Cardiac muscle cell (in vitro differentiated cells and primary cell): Measurements from ENCODE around the gene ZSCAN10. TPM values are rescaled to one million over a fixed set of nuclear protein-coding genes. Genes with fewer than 3 reads are reported as not detected.

Source experiments
- DNase-seq, 2 donors: peaks; one replicate each; pipeline versions ENCODE4 v3.0.0 to v3.0.0-alpha.2; 2010 to 2017; ENCODE audit warnings: low read depth in 1 of 2, low spot score in 1 of 2
- H3K27ac ChIP-seq: fragments of 200-600 bp; sonication (generic); 2 replicates; pipeline ENCODE4 v1.5.1; 2016
- H3K27me3 ChIP-seq: fragments of 200-600 bp; sonication (generic); 2 replicates; pipeline ENCODE4 v1.6.0; 2016; ENCODE audit warnings: control low read depth
- H3K36me3 ChIP-seq: fragments of 200-600 bp; sonication (generic); 2 replicates; pipeline ENCODE4 v1.5.1; 2016; ENCODE audit warnings: control low read depth
- H3K4me1 ChIP-seq: fragments of 200-600 bp; sonication (generic); 2 replicates; pipeline ENCODE4 v1.8.1; 2017; ENCODE audit warnings: low read depth, mild to moderate bottlenecking, mixed run types
- H3K4me3 ChIP-seq: fragments of 200-600 bp; sonication (generic); 2 replicates; pipeline ENCODE4 v1.5.1; 2016; ENCODE audit warnings: mild to moderate bottlenecking
- H3K9me3 ChIP-seq: fragments of 200-600 bp; sonication (generic); 2 replicates; pipeline ENCODE4 v1.5.1; 2017; ENCODE audit warnings: low read depth, mild to moderate bottlenecking, control low read depth
- polyA plus RNA-seq: library from polyadenylated mRNA; unstranded; fragments of >200 nt; fragmentation: Nextera tagmentation; extraction: Ambion mirVana; gene quantifications from 2 replicates; pipeline ENCODE4 v1.2.1, GENCODE V29; 2016
- total RNA-seq: library from RNA; depleted of rRNA; stranded (reverse); fragments of >200 nt; gene quantifications from 2 replicates; pipeline ENCODE4 v1.2.3, GENCODE V29; 2016
- TF ChIP-seq, protein P1 (sequence below): IDR thresholded peaks from 2 replicates; pipeline ENCODE4 v1.5.1; 2012; ENCODE audit warnings: low read depth, mild to moderate bottlenecking, low read length

ZSCAN10 gene
- total and polyA plus RNA-seq, 2 experiments from 2014 or later, result 0.42 TPM; not detected in 1

DNA sequence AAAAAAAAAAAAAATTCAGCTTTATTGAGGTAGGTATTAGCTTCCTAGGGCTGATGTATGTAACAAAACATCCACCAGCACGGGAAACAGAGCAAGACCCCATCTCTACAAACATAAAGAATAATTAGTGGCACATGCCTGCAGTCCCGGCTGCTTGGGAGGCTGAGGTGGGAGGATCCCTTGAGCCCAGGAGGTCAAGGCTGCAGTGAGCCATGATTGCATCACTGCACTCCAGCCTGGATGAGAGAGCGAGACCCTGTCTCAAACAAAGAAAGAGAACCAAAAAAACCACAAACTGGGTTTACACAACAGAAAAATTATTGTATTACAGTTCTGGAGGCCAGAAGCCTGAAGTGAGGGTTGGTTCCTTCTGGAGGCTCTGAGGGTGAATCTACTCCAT is 56.7 kb downstream of the ZSCAN10 start:
- H3K4me3 ChIP-seq, result no peak overlapping the region
- TF ChIP-seq, protein P1, sequence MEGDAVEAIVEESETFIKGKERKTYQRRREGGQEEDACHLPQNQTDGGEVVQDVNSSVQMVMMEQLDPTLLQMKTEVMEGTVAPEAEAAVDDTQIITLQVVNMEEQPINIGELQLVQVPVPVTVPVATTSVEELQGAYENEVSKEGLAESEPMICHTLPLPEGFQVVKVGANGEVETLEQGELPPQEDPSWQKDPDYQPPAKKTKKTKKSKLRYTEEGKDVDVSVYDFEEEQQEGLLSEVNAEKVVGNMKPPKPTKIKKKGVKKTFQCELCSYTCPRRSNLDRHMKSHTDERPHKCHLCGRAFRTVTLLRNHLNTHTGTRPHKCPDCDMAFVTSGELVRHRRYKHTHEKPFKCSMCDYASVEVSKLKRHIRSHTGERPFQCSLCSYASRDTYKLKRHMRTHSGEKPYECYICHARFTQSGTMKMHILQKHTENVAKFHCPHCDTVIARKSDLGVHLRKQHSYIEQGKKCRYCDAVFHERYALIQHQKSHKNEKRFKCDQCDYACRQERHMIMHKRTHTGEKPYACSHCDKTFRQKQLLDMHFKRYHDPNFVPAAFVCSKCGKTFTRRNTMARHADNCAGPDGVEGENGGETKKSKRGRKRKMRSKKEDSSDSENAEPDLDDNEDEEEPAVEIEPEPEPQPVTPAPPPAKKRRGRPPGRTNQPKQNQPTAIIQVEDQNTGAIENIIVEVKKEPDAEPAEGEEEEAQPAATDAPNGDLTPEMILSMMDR, result no peak
- no peak overlapping the region for H3K27ac ChIP-seq
- DNase-seq, result no peak
- no peaks in the 10 kb centered on the region for H3K36me3 ChIP-seq
- H3K27me3 ChIP-seq, result peaks cover 85% of the 10 kb centered on the region
- H3K4me1 ChIP-seq, result no peaks in the 10 kb centered on the region
- H3K9me3 ChIP-seq, result no peaks in the 10 kb centered on the region

DNA sequence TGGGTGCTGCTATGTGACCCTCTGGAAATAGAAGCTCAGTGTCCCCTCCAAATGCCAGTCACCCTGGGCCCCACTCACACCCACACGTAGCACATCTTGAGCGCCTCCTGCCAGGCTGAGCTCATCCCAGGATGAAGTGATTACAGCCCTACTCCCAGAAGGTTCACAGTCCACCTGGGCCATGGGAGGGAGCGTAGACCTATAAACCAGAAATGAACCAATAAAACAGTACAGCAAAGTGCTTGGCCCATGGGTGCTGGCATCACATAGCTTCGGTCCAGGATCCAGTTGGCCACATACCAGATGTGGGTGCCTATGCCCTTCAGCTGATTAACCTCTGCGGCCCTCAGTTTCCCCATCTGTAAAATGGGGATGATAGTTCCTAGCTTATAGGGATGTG is 60.2 kb downstream of the ZSCAN10 start:
- Histone ChIP-seq H3K27me3 (peaks cover 85% of the 10 kb centered on the region), H3K36me3 (no peaks in the 10 kb centered on the region), H3K27ac (no peak overlapping the region), H3K4me3 (no peak overlapping the region), H3K4me1 (no peaks in the 10 kb centered on the region), H3K9me3 (no peaks in the 10 kb centered on the region)
- TF ChIP-seq, protein P1, result no peak
- no peak for DNase-seq

Other genes with a start within 250 kb of the ZSCAN10 start
- gene PRSS22, start 241.1 kb downstream of the ZSCAN10 start, total RNA-seq, result not detected in 2 replicates
- gene PRSS22, start 241.1 kb downstream of the ZSCAN10 start, polyA plus RNA-seq, result not detected in 2 replicates
- 134 and 148 TPM in 2 replicates for gene FLYWCH2, start 216.1 kb downstream of the ZSCAN10 start, total RNA-seq
- gene FLYWCH2, start 216.1 kb downstream of the ZSCAN10 start, polyA plus RNA-seq, result 59.2 and 66.1 TPM in 2 replicates
- 33.2 and 58.7 TPM in 2 replicates for gene FLYWCH1, start 187.4 kb downstream of the ZSCAN10 start, total RNA-seq
- 34.7 and 41.1 TPM in 2 replicates for gene FLYWCH1, start 187.4 kb downstream of the ZSCAN10 start, polyA plus RNA-seq
- gene KREMEN2, start 135.0 kb downstream of the ZSCAN10 start, total RNA-seq, result 2.6 and 3.9 TPM in 2 replicates
- 1.3 and 2.5 TPM in 2 replicates for gene KREMEN2, start 135.0 kb downstream of the ZSCAN10 start, polyA plus RNA-seq
- 3.1 and 9.9 TPM in 2 replicates for gene PAQR4, start 129.9 kb downstream of the ZSCAN10 start, total RNA-seq
- 3.9 and 11.0 TPM in 2 replicates for gene PAQR4, start 129.9 kb downstream of the ZSCAN10 start, polyA plus RNA-seq
- gene PKMYT1, start 118.8 kb downstream of the ZSCAN10 start, total RNA-seq, result 26.2 and 28.1 TPM in 2 replicates
- 30.6 and 36.8 TPM in 2 replicates for gene PKMYT1, start 118.8 kb downstream of the ZSCAN10 start, polyA plus RNA-seq
- gene CLDN9, start 86.4 kb downstream of the ZSCAN10 start, total RNA-seq, result 3.2 and 6.3 TPM in 2 replicates
- 8.4 and 8.5 TPM in 2 replicates for gene CLDN9, start 86.4 kb downstream of the ZSCAN10 start, polyA plus RNA-seq
- gene CLDN6, start 81.1 kb downstream of the ZSCAN10 start, total RNA-seq, result 148 and 210 TPM in 2 replicates
- 244 and 344 TPM in 2 replicates for gene CLDN6, start 81.1 kb downstream of the ZSCAN10 start, polyA plus RNA-seq
- 115 and 122 TPM in 2 replicates for gene TNFRSF12A, start 78.9 kb downstream of the ZSCAN10 start, total RNA-seq
- 106 and 142 TPM in 2 replicates for gene TNFRSF12A, start 78.9 kb downstream of the ZSCAN10 start, polyA plus RNA-seq
- gene HCFC1R1, start 75.4 kb downstream of the ZSCAN10 start, total RNA-seq, result 48.3 and 50.8 TPM in 2 replicates
- gene HCFC1R1, start 75.4 kb downstream of the ZSCAN10 start, polyA plus RNA-seq, result 109 and 140 TPM in 2 replicates
- gene THOC6, start 75.3 kb downstream of the ZSCAN10 start, total RNA-seq, result 34.8 and 36.9 TPM in 2 replicates
- gene THOC6, start 75.3 kb downstream of the ZSCAN10 start, polyA plus RNA-seq, result 61.3 and 65.7 TPM in 2 replicates
- gene BICDL2, start 62.4 kb downstream of the ZSCAN10 start, total RNA-seq, result not detected in 2 replicates
- 0.19 TPM in 1 of 2 replicates, not detected in the other for gene BICDL2, start 62.4 kb downstream of the ZSCAN10 start, polyA plus RNA-seq
- gene MMP25, start 52.7 kb downstream of the ZSCAN10 start, total RNA-seq, result 0.03 TPM in 1 of 2 replicates, not detected in the other
- 4.3 and 5.8 TPM in 2 replicates for gene MMP25, start 52.7 kb downstream of the ZSCAN10 start, polyA plus RNA-seq
- gene IL32, start 33.7 kb downstream of the ZSCAN10 start, total RNA-seq, result 0.66 TPM in 1 of 2 replicates, not detected in the other
- gene IL32, start 33.7 kb downstream of the ZSCAN10 start, polyA plus RNA-seq, result 0.35 TPM in 1 of 2 replicates, not detected in the other
- 26.7 and 37.3 TPM in 2 replicates for gene ZNF205, start 13.3 kb upstream of the ZSCAN10 start, total RNA-seq
- 13.2 and 14.4 TPM in 2 replicates for gene ZNF205, start 13.3 kb upstream of the ZSCAN10 start, polyA plus RNA-seq
- gene ZNF213, start 35.7 kb upstream of the ZSCAN10 start, total RNA-seq, result 7.5 and 8.4 TPM in 2 replicates
- 10.1 and 13.6 TPM in 2 replicates for gene ZNF213, start 35.7 kb upstream of the ZSCAN10 start, polyA plus RNA-seq
- gene OR1F1, start 88.9 kb upstream of the ZSCAN10 start, total RNA-seq, result not detected in 2 replicates
- not detected in 2 replicates for gene OR1F1, start 88.9 kb upstream of the ZSCAN10 start, polyA plus RNA-seq
- gene ZNF200, start 135.9 kb upstream of the ZSCAN10 start, total RNA-seq, result 12.9 and 13.8 TPM in 2 replicates
- 11.0 and 11.1 TPM in 2 replicates for gene ZNF200, start 135.9 kb upstream of the ZSCAN10 start, polyA plus RNA-seq
- gene MEFV, start 157.3 kb upstream of the ZSCAN10 start, total RNA-seq, result not detected in 2 replicates
- not detected in 2 replicates for gene MEFV, start 157.3 kb upstream of the ZSCAN10 start, polyA plus RNA-seq
- gene ZNF263, start 184.2 kb upstream of the ZSCAN10 start, total RNA-seq, result 37.3 and 45.7 TPM in 2 replicates
- 18.8 and 29.5 TPM in 2 replicates for gene ZNF263, start 184.2 kb upstream of the ZSCAN10 start, polyA plus RNA-seq
- 8.4 and 10.8 TPM in 2 replicates for gene TIGD7, start 206.1 kb upstream of the ZSCAN10 start, total RNA-seq
- 11.0 and 12.5 TPM in 2 replicates for gene TIGD7, start 206.1 kb upstream of the ZSCAN10 start, polyA plus RNA-seq
- 25.3 and 37.9 TPM in 2 replicates for gene ZNF75A, start 206.2 kb upstream of the ZSCAN10 start, total RNA-seq
- gene ZNF75A, start 206.2 kb upstream of the ZSCAN10 start, polyA plus RNA-seq, result 43.4 and 44.1 TPM in 2 replicates